Measurements from ENCODE around the gene BEST1. TPM values are rescaled to one million over a fixed set of nuclear protein-coding genes. Genes with fewer than 3 reads are reported as not detected.
A peak's percentile ranks its signal among the peaks of the same experiment; 100 is the strongest.
"Not testable (repeated sequence)": the region's sequence is repeated elsewhere in the genome, so short reads cannot be mapped to it uniquely, and the experiment has no call there.

The BEST1 gene
- total RNA-seq, 1 donor = 2.3 TPM

- no peak overlapping the region for H3K4me3 ChIP-seq (ENCODE audit: low read length)
- no peaks in the 10 kb centered on the region for H3K9me3 ChIP-seq (ENCODE audit: low read depth, low read length)
- H3K4me1 ChIP-seq (ENCODE audit: insufficient read depth, low read length) = peaks cover 71% of the 10 kb centered on the region
- H3K27me3 ChIP-seq (ENCODE audit: insufficient read depth, low read length) = no peaks in the 10 kb centered on the region
These were observed 12.3 kb downstream of the BEST1 start for GRCh38 chr11:61962213-61963015.

- peaks cover 71% of the 10 kb centered on the region for H3K4me1 ChIP-seq (ENCODE audit: insufficient read depth, low read length)
- H3K27me3 ChIP-seq (ENCODE audit: insufficient read depth, low read length) = no peaks in the 10 kb centered on the region
- no peak overlapping the region for H3K4me3 ChIP-seq (ENCODE audit: low read length)
These were observed 12.8 kb downstream of the BEST1 start for GRCh38 chr11:61963016-61963281.

GRCh38 chr11:61963282-61964057 lies 13.3 kb downstream of the BEST1 start:
- no peaks in the 10 kb centered on the region for H3K27me3 ChIP-seq (ENCODE audit: insufficient read depth, low read length)
- peak overlapping the region; percentile 0 for H3K4me3 ChIP-seq (ENCODE audit: low read length)
- no peaks in the 10 kb centered on the region for H3K9me3 ChIP-seq (ENCODE audit: low read depth, low read length)
- peaks cover 72% of the 10 kb centered on the region for H3K4me1 ChIP-seq (ENCODE audit: insufficient read depth, low read length)

More at GRCh38 chr11:61963016-61963281, 12.8 kb downstream of the BEST1 start:
- no peaks in the 10 kb centered on the region for H3K9me3 ChIP-seq (ENCODE audit: low read depth, low read length)

- Histone ChIP-seq H3K9me3 (ENCODE audit: low read depth, low read length) (no peaks in the 10 kb centered on the region), H3K4me3 (ENCODE audit: low read length) (peak overlapping the region; percentile 0), H3K27me3 (ENCODE audit: insufficient read depth, low read length) (no peaks in the 10 kb centered on the region), H3K4me1 (ENCODE audit: insufficient read depth, low read length) (peaks cover 72% of the 10 kb centered on the region)
These were observed 14.0 kb downstream of the BEST1 start for GRCh38 chr11:61964058-61964665.

- not testable (repeated sequence) for H3K27me3 ChIP-seq (ENCODE audit: insufficient read depth, low read length); H3K9me3 ChIP-seq (ENCODE audit: low read depth, low read length)
- Histone ChIP-seq H3K4me3 (ENCODE audit: low read length) (peak overlapping the region; percentile 96), H3K4me1 (ENCODE audit: insufficient read depth, low read length) (peaks cover 75% of the 10 kb centered on the region)
These were observed 14.6 kb downstream of the BEST1 start for GRCh38 chr11:61964666-61965271.

GRCh38 chr11:61966734-61967115 lies 16.6 kb downstream of the BEST1 start:
- peaks cover 80% of the 10 kb centered on the region for H3K4me1 ChIP-seq (ENCODE audit: insufficient read depth, low read length)

GRCh38 chr11:61967116-61967923 lies 17.2 kb downstream of the BEST1 start, which contains the start of gene FTH1:
TSS of gene FTH1 (minus strand) at chr11:61967634. CDS start at chr11:61967425, 209 bp downstream.
- Histone ChIP-seq H3K9me3 (ENCODE audit: low read depth, low read length) (no peaks in the 10 kb centered on the region), H3K4me1 (ENCODE audit: insufficient read depth, low read length) (peaks cover 78% of the 10 kb centered on the region), H3K27me3 (ENCODE audit: insufficient read depth, low read length) (no peaks in the 10 kb centered on the region), H3K4me3 (ENCODE audit: low read length) (peak within 1 kb of the TSS; percentile 96)

More at GRCh38 chr11:61966734-61967115, 16.6 kb downstream of the BEST1 start:
- Histone ChIP-seq H3K27me3 (ENCODE audit: insufficient read depth, low read length) (no peaks in the 10 kb centered on the region), H3K9me3 (ENCODE audit: low read depth, low read length) (no peaks in the 10 kb centered on the region), H3K4me3 (ENCODE audit: low read length) (peak overlapping the region; percentile 96)

- Histone ChIP-seq H3K9me3 (ENCODE audit: low read depth, low read length) (no peaks in the 10 kb centered on the region), H3K4me3 (ENCODE audit: low read length) (peak overlapping the region; percentile 96), H3K4me1 (ENCODE audit: insufficient read depth, low read length) (peaks cover 78% of the 10 kb centered on the region), H3K27me3 (ENCODE audit: insufficient read depth, low read length) (no peaks in the 10 kb centered on the region)
These were observed 18.0 kb downstream of the BEST1 start for GRCh38 chr11:61967924-61968757.

GRCh38 chr11:61968758-61969390 lies 18.7 kb downstream of the BEST1 start:
- peak overlapping the region; percentile 96 for H3K4me3 ChIP-seq (ENCODE audit: low read length)
- peaks cover 78% of the 10 kb centered on the region for H3K4me1 ChIP-seq (ENCODE audit: insufficient read depth, low read length)
- H3K9me3 ChIP-seq (ENCODE audit: low read depth, low read length) = no peaks in the 10 kb centered on the region

GRCh38 chr11:61969391-61969758 lies 19.2 kb downstream of the BEST1 start:
- Histone ChIP-seq H3K4me1 (ENCODE audit: insufficient read depth, low read length) (peaks cover 75% of the 10 kb centered on the region), H3K4me3 (ENCODE audit: low read length) (no peak overlapping the region), H3K27me3 (ENCODE audit: insufficient read depth, low read length) (no peaks in the 10 kb centered on the region), H3K9me3 (ENCODE audit: low read depth, low read length) (no peaks in the 10 kb centered on the region)

More at GRCh38 chr11:61968758-61969390, 18.7 kb downstream of the BEST1 start:
- H3K27me3 ChIP-seq (ENCODE audit: insufficient read depth, low read length) = no peaks in the 10 kb centered on the region

GRCh38 chr11:61969838-61970662 lies 19.9 kb downstream of the BEST1 start:
- Histone ChIP-seq H3K4me1 (ENCODE audit: insufficient read depth, low read length) (peaks cover 68% of the 10 kb centered on the region), H3K27me3 (ENCODE audit: insufficient read depth, low read length) (no peaks in the 10 kb centered on the region), H3K9me3 (ENCODE audit: low read depth, low read length) (no peaks in the 10 kb centered on the region), H3K4me3 (ENCODE audit: low read length) (no peak overlapping the region)

GRCh38 chr11:61971248-61972111 lies 21.3 kb downstream of the BEST1 start:
- Histone ChIP-seq H3K4me3 (ENCODE audit: low read length) (no peak overlapping the region), H3K4me1 (ENCODE audit: insufficient read depth, low read length) (peaks cover 63% of the 10 kb centered on the region), H3K27me3 (ENCODE audit: insufficient read depth, low read length) (no peaks in the 10 kb centered on the region)

More at GRCh38 chr11:61971248-61972111, 21.3 kb downstream of the BEST1 start:
- H3K9me3 ChIP-seq (ENCODE audit: low read depth, low read length) = no peaks in the 10 kb centered on the region

All from mononuclear cell (primary cell).